T-helper 17 cell (primary cell): ENCODE measurements around the gene MS4A15. TPM values are rescaled to one million over a fixed set of nuclear protein-coding genes. Genes with fewer than 3 reads are reported as not detected.
A peak's percentile ranks its signal among the peaks of the same experiment; 100 is the strongest.

Experiments
- ATAC-seq: fragments of 150-1000 bp; cut with Tn5 transposase; 2 replicates; pipeline ENCODE4 v1.10.0; 2021; ENCODE audit warnings: mild to moderate bottlenecking, moderate library complexity
- DNase-seq, 3 donors: peaks; one replicate each; pipeline versions ENCODE4 v3.0.0 to v3.0.0-alpha.2; 2020 to 2021
- H3K9me3 ChIP-seq: one replicate; pipeline ENCODE4 v1.7.0; 2013; ENCODE audit warnings: low read length, mild to moderate bottlenecking; ENCODE audit not compliant: control insufficient read depth, poor library complexity, severe bottlenecking
- H3K27ac Mint-ChIP-seq: one replicate; pipeline ENCODE4 v1.8.0; 2022; ENCODE audit warnings: mild to moderate bottlenecking, moderate library complexity, mixed read lengths
- H3K27me3 Mint-ChIP-seq: one replicate; pipeline ENCODE4 v1.8.0; 2022; ENCODE audit warnings: mixed read lengths
- H3K36me3 Mint-ChIP-seq: one replicate; pipeline ENCODE4 v1.8.0; 2022; ENCODE audit warnings: low read depth, mixed read lengths
- H3K4me1 Mint-ChIP-seq: one replicate; pipeline ENCODE4 v1.8.0; 2022; ENCODE audit warnings: mild to moderate bottlenecking, mixed read lengths
- H3K4me3 Mint-ChIP-seq: one replicate; pipeline ENCODE4 v1.8.0; 2022; ENCODE audit warnings: mild to moderate bottlenecking, moderate library complexity, mixed read lengths
- total RNA-seq, 4 donors: library from RNA in 2 of 4; stranded (reverse) in 2 of 4; gene quantifications; one replicate each; pipeline ENCODE4 v1.2.3 and lab custom pipeline; 2022 to 2026

MS4A15 gene
- total RNA-seq, 2 donors from 2014 or later = not detected

- no peaks in the 10 kb centered on the region for H3K9me3 ChIP-seq
- H3K27me3 Mint-ChIP-seq = peaks cover 90% of the 10 kb centered on the region
- H3K27ac Mint-ChIP-seq = no peak overlapping the region
- no peak for ATAC-seq
- peaks cover 8% of the 10 kb centered on the region for H3K36me3 Mint-ChIP-seq
- H3K4me1 Mint-ChIP-seq = peaks cover 7% of the 10 kb centered on the region
- DNase-seq = no peak
- H3K4me3 Mint-ChIP-seq = no peak overlapping the region
Measured at GRCh38 chr11:60761436-60762190, 4.9 kb downstream of the MS4A15 start.

- peaks cover 8% of the 10 kb centered on the region for H3K36me3 Mint-ChIP-seq
- ATAC-seq (peak; percentile 42), DNase-seq (no peak)
- H3K4me1 Mint-ChIP-seq = peaks cover 7% of the 10 kb centered on the region
- H3K27me3 Mint-ChIP-seq = peaks cover 77% of the 10 kb centered on the region
- no peak overlapping the region for H3K27ac Mint-ChIP-seq
- H3K9me3 ChIP-seq = no peaks in the 10 kb centered on the region
- H3K4me3 Mint-ChIP-seq = peak overlapping the region; percentile 7
Measured at GRCh38 chr11:60762851-60763691, 6.4 kb downstream of the MS4A15 start.

- Mint-ChIP-seq H3K4me3 (no peak overlapping the region), H3K27ac (no peak overlapping the region), H3K4me1 (peaks cover 7% of the 10 kb centered on the region), H3K27me3 (peaks cover 76% of the 10 kb centered on the region), H3K36me3 (peaks cover 8% of the 10 kb centered on the region)
- H3K9me3 ChIP-seq = no peaks in the 10 kb centered on the region
- no peak for ATAC-seq
- DNase-seq = no peak
Measured at GRCh38 chr11:60763692-60764369, 7.2 kb downstream of the MS4A15 start.

GRCh38 chr11:60764879-60765278, 8.2 kb downstream of the MS4A15 start:
- H3K9me3 ChIP-seq = no peaks in the 10 kb centered on the region
- H3K4me3 Mint-ChIP-seq = no peak overlapping the region
- DNase-seq = no peak
- peaks cover 5% of the 10 kb centered on the region for H3K36me3 Mint-ChIP-seq
- no peak for ATAC-seq
- peaks cover 2% of the 10 kb centered on the region for H3K4me1 Mint-ChIP-seq
- no peak overlapping the region for H3K27ac Mint-ChIP-seq
- H3K27me3 Mint-ChIP-seq = peaks cover 75% of the 10 kb centered on the region

GRCh38 chr11:60765355-60765754, 8.7 kb downstream of the MS4A15 start:
- DNase-seq (no peak), ATAC-seq (no peak)
- Mint-ChIP-seq H3K36me3 (peaks cover 4% of the 10 kb centered on the region), H3K4me3 (no peak overlapping the region), H3K4me1 (no peaks in the 10 kb centered on the region), H3K27ac (no peak overlapping the region), H3K27me3 (peaks cover 73% of the 10 kb centered on the region)
- H3K9me3 ChIP-seq = no peaks in the 10 kb centered on the region

- no peaks in the 10 kb centered on the region for H3K9me3 ChIP-seq
- Mint-ChIP-seq H3K4me3 (no peak overlapping the region), H3K36me3 (peaks cover 4% of the 10 kb centered on the region), H3K27me3 (peaks cover 68% of the 10 kb centered on the region), H3K27ac (no peak overlapping the region), H3K4me1 (no peaks in the 10 kb centered on the region)
- ATAC-seq (no peak), DNase-seq (no peak)
Measured at GRCh38 chr11:60766547-60766946, 9.9 kb downstream of the MS4A15 start.

- H3K9me3 ChIP-seq = no peaks in the 10 kb centered on the region
- no peak for DNase-seq
- Mint-ChIP-seq H3K27ac (no peak overlapping the region), H3K36me3 (peaks cover 4% of the 10 kb centered on the region), H3K4me3 (no peak overlapping the region), H3K27me3 (peaks cover 71% of the 10 kb centered on the region), H3K4me1 (peaks cover 3% of the 10 kb centered on the region)
- ATAC-seq = peak; percentile 37
Measured at GRCh38 chr11:60767388-60767811, 10.7 kb downstream of the MS4A15 start.

GRCh38 chr11:60768202-60768601, 11.5 kb downstream of the MS4A15 start:
- ATAC-seq (no peak), DNase-seq (no peak)
- Mint-ChIP-seq H3K4me1 (peaks cover 3% of the 10 kb centered on the region), H3K27ac (no peak overlapping the region), H3K27me3 (peaks cover 66% of the 10 kb centered on the region), H3K36me3 (peaks cover 4% of the 10 kb centered on the region), H3K4me3 (no peak overlapping the region)
- H3K9me3 ChIP-seq = no peaks in the 10 kb centered on the region

- H3K9me3 ChIP-seq = no peaks in the 10 kb centered on the region
- ATAC-seq = no peak
- Mint-ChIP-seq H3K4me1 (peaks cover 4% of the 10 kb centered on the region), H3K27ac (no peak overlapping the region), H3K27me3 (peaks cover 62% of the 10 kb centered on the region), H3K36me3 (peaks cover 2% of the 10 kb centered on the region), H3K4me3 (no peak overlapping the region)
- DNase-seq = no peak
Measured at GRCh38 chr11:60769273-60769672, 12.6 kb downstream of the MS4A15 start.

- Mint-ChIP-seq H3K27ac (no peak overlapping the region), H3K36me3 (no peaks in the 10 kb centered on the region), H3K4me1 (peaks cover 9% of the 10 kb centered on the region), H3K4me3 (no peak overlapping the region), H3K27me3 (peaks cover 62% of the 10 kb centered on the region)
- H3K9me3 ChIP-seq = no peaks in the 10 kb centered on the region
- ATAC-seq (no peak), DNase-seq (no peak)
Measured at GRCh38 chr11:60769811-60770210, 13.1 kb downstream of the MS4A15 start.

- ATAC-seq (no peak), DNase-seq (no peak)
- H3K36me3 Mint-ChIP-seq = no peaks in the 10 kb centered on the region
- no peaks in the 10 kb centered on the region for H3K9me3 ChIP-seq
- peaks cover 52% of the 10 kb centered on the region for H3K27me3 Mint-ChIP-seq
- peaks cover 14% of the 10 kb centered on the region for H3K4me1 Mint-ChIP-seq
- peak overlapping the region; percentile 68 for H3K27ac Mint-ChIP-seq
- no peak overlapping the region for H3K4me3 Mint-ChIP-seq
Measured at GRCh38 chr11:60771146-60771545, 14.5 kb downstream of the MS4A15 start.

- no peaks in the 10 kb centered on the region for H3K9me3 ChIP-seq
- Mint-ChIP-seq H3K4me1 (peaks cover 14% of the 10 kb centered on the region), H3K4me3 (no peak overlapping the region), H3K27ac (peak overlapping the region; percentile 68), H3K27me3 (peaks cover 47% of the 10 kb centered on the region), H3K36me3 (no peaks in the 10 kb centered on the region)
- DNase-seq = no peak
- no peak for ATAC-seq
Measured at GRCh38 chr11:60771879-60772525, 15.3 kb downstream of the MS4A15 start.

- ATAC-seq = no peak
- Mint-ChIP-seq H3K27ac (no peak overlapping the region), H3K27me3 (peaks cover 47% of the 10 kb centered on the region), H3K4me1 (peaks cover 14% of the 10 kb centered on the region), H3K4me3 (no peak overlapping the region), H3K36me3 (no peaks in the 10 kb centered on the region)
- no peaks in the 10 kb centered on the region for H3K9me3 ChIP-seq
- DNase-seq = no peak
Measured at GRCh38 chr11:60772666-60773065, 16.0 kb downstream of the MS4A15 start.
